ENCODE data around the gene GHR. TPM values are rescaled to one million over a fixed set of nuclear protein-coding genes. Genes with fewer than 3 reads are reported as not detected.

GHR gene
- total and polyA plus RNA-seq, 2 donors (not counting 3 experiments of a cell fraction or from before 2014, with no cell fraction given), result 0.27 to 0.28 TPM

- CTCF ChIA-PET, result interaction anchor here (0.8 to 2.2 kb wide), 2 partner anchors 9 to 67 kb away, joined by 3 to 8 read pairs; no protein-coding TSS in a partner anchor
- intact Hi-C loops (cut with micrococcal nuclease), result no loop called here
Observed at GRCh38 chr5:42516282-42517042, 93.2 kb downstream of the GHR start.

More at GRCh38 chr5:42516282-42517042, 93.2 kb downstream of the GHR start:
- H3K4me3 ChIP-seq (replicated peaks in 1 of 3; ENCODE audit: insufficient read depth in 1 of 3, low read depth in 1 of 3, low read length in 3 of 3), result no peak overlapping the region
- FAIRE-seq (no peak), DNase-seq (ENCODE audit: low read depth, low spot score) (no peak)
- POLR2A ChIA-PET, result no interaction called here
- H3K79me2 ChIP-seq (ENCODE audit: control insufficient read depth, insufficient read depth, low read length), result no peaks in the 10 kb centered on the region
- no peaks in the 10 kb centered on the region for H3K9me3 ChIP-seq (replicated peaks; ENCODE audit: control insufficient read depth, insufficient read depth, low read length)
- no peaks in the 10 kb centered on the region for H3K4me1 ChIP-seq (ENCODE audit: control insufficient read depth, extremely low read depth, insufficient read depth, low read length)
- H4K20me1 ChIP-seq (replicated peaks; ENCODE audit: control insufficient read depth, extremely low read depth, insufficient read depth, low read length), result no peaks in the 10 kb centered on the region
- no peak overlapping the region for H2AFZ ChIP-seq (ENCODE audit: low read depth, low read length)
- TF ChIP-seq POLR2AphosphoS5 (IDR thresholded peaks at IDR 0.05; ENCODE audit: insufficient read depth, low read depth, low read length) (no peak), JUN (IDR thresholded peaks at IDR 0.05; ENCODE audit: borderline replicate concordance, insufficient read depth, insufficient read length, low read depth) (no peak), GATA2 (IDR thresholded peaks at IDR 0.05; ENCODE audit: insufficient read depth, insufficient read length, low read depth, low read length) (no peak), POLR2A (IDR thresholded peaks at IDR 0.05; ENCODE audit: low read depth, low read length) (no peak), EZH2 (IDR thresholded peaks at IDR 0.05; ENCODE audit: borderline replicate concordance, low read depth, low read length, severe bottlenecking) (no peak), FOS (IDR thresholded peaks at IDR 0.05; ENCODE audit: borderline replicate concordance, insufficient read depth, low read length) (no peak), MYC (IDR thresholded peaks at IDR 0.05; ENCODE audit: low read depth, low read length) (no peak)
- TF ChIP-seq, protein P1, sequence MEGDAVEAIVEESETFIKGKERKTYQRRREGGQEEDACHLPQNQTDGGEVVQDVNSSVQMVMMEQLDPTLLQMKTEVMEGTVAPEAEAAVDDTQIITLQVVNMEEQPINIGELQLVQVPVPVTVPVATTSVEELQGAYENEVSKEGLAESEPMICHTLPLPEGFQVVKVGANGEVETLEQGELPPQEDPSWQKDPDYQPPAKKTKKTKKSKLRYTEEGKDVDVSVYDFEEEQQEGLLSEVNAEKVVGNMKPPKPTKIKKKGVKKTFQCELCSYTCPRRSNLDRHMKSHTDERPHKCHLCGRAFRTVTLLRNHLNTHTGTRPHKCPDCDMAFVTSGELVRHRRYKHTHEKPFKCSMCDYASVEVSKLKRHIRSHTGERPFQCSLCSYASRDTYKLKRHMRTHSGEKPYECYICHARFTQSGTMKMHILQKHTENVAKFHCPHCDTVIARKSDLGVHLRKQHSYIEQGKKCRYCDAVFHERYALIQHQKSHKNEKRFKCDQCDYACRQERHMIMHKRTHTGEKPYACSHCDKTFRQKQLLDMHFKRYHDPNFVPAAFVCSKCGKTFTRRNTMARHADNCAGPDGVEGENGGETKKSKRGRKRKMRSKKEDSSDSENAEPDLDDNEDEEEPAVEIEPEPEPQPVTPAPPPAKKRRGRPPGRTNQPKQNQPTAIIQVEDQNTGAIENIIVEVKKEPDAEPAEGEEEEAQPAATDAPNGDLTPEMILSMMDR (IDR thresholded peaks at IDR 0.05; ENCODE audit: extremely low read depth in 1 of 2, insufficient read depth in 1 of 2, low read depth in 1 of 2, low read length in 2 of 2), result no peak
- TF ChIP-seq, protein P2, sequence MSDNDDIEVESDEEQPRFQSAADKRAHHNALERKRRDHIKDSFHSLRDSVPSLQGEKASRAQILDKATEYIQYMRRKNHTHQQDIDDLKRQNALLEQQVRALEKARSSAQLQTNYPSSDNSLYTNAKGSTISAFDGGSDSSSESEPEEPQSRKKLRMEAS (IDR thresholded peaks at IDR 0.05; ENCODE audit: insufficient read depth, insufficient read length), result no peak
- H3K27me3 ChIP-seq (ENCODE audit: control insufficient read depth in 2 of 2, insufficient read depth in 2 of 2, low read length in 2 of 2), result no peaks in the 10 kb centered on the region
- no peak overlapping the region for H3K9ac ChIP-seq (replicated peaks; ENCODE audit: extremely low read depth, insufficient read depth, low read length)
- no peaks in the 10 kb centered on the region for H3K36me3 ChIP-seq (ENCODE audit: control insufficient read depth in 2 of 2, extremely low read depth in 1 of 2, insufficient read depth in 2 of 2, low read length in 2 of 2)
- no peak overlapping the region for H3K4me2 ChIP-seq (ENCODE audit: insufficient read depth, low read length)
- no TSS peak for BruUV-seq (replicated peaks)
- dilution Hi-C loops (cut with MboI; ENCODE audit: extremely low pct_ligation_motif_present, low sequenced_read_pairs), result no loop called here
- no peak overlapping the region for H3K27ac ChIP-seq (ENCODE audit: insufficient read depth, low read depth, low read length)
- H3K9me1 ChIP-seq (replicated peaks; ENCODE audit: control insufficient read depth, extremely low read depth, insufficient read depth, low read length), result no peaks in the 10 kb centered on the region
